DMS79 treated with DMSO at 0.1 percent for 48 hours (cell line): ENCODE measurements around the gene CSH2.

ENCODE experiments used
- DNase-seq: peaks from one replicate; lab custom pipeline; 2025; lab: John Stamatoyannopoulos, UW

CSH2 gene

GRCh38 chr17:63834431-63835166 lies 38.9 kb downstream of the CSH2 start:
- no peak for DNase-seq

GRCh38 chr17:63833741-63834373 lies 39.6 kb downstream of the CSH2 start:
- no peak for DNase-seq

- no peak for DNase-seq
Observed at GRCh38 chr17:63833026-63833740, 40.3 kb downstream of the CSH2 start.

DNA sequence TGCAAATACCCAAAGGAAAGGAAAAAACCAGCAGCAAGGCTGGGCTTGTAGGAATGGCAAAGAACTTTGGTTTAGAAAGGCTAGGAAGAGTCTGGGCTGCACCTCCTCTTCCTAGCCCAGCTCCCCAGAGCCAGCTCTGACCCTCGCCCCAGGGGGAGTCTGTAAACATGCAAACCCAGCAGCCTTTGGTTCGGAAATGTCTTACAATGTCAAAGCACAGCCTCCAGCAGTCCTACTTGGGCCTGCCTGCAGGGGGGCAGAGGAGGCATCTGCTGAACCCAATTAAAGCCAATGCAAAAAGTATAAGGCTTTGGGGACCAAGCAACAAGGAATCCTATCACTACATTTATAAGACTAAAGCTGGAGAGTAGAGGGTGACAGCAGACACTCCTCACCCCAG lies 41.0 kb downstream of the CSH2 start:
- no peak for DNase-seq

DNA sequence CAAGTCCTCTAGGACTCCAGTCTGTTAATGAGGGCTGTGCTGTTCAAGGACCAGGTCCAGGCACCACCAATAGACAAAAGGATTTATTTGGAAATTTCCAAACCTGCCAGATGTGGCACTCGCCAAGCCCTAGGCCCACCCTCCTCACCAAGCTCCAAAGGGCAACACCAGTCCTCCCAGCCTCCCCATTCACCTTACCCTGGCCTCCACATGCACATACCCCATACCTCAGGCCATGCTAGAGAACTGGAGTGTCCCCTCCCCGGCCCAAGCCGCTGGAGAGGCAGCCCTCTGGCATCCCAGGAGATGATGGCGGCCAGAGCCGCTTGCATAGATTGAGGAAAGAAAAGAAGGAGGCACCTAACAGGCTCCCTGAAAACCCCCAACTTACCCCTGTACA lies 41.5 kb downstream of the CSH2 start:
- DNase-seq: no peak

- DNase-seq: no peak
Observed at GRCh38 chr17:63831505-63831904, 42.0 kb downstream of the CSH2 start.

DNA sequence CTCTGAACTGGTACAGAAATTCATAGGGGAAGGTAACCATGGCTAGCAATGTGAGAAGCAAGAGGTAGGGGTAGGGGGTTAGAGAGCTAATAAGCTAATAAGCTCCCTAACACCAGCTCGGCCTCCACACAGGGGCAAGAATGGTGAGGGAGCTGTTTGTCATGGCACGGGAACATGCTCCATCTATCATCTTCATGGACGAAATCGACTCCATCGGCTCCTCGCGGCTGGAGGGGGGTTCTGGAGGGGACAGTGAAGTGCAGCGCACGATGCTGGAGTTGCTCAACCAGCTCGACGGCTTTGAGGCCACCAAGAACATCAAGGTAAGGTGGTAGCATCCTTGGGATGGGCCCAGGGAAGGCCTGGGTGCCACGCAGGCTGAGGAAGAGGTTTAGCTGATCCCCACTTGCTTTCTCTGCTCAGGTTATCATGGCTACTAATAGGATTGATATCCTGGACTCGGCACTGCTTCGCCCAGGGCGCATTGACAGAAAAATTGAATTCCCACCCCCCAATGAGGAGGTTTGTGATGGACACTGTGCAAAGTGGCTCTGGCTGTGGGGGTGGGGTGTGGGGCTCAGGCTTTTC lies 42.5 kb downstream of the CSH2 start:
- no peak for DNase-seq

DNA sequence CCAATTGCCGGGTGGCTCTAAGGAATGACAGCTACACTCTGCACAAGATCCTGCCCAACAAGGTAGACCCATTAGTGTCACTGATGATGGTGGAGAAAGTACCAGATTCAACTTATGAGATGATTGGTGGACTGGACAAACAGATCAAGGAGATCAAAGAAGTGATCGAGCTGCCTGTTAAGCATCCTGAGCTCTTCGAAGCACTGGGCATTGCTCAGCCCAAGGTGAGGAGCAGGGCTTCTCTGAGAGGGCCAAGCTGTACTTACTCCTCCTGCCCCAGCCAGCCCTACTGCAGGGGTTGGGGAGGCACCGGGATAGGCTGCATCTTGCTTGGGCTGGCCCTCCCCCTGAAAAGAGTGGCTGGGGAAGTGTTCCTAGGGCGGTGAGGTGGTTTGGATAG lies 43.2 kb downstream of the CSH2 start:
- DNase-seq: no peak

- DNase-seq: no peak
Observed at GRCh38 chr17:63828936-63829335, 44.5 kb downstream of the CSH2 start.

DNA sequence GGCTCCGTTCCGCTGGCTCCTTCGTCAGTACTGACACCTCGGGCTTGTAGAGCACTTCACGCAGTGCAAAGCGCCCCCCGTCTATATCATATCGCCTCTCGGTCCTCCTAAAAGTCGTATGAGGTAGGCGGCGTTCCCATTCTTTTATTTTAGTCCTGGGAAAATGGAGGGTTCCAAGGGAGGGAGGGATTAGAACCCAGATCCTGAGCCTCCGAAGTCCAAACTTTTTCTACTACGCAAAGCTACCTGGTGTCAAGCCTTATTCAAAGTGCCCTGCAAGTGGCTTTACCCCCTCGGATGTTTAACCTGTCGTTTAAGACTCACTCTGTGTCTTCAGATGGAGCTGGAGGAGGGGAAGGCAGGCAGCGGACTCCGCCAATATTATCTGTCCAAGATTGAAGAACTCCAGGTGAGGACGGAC lies 45.7 kb downstream of the CSH2 start:
- no peak for DNase-seq

- DNase-seq: peak; percentile 89
Observed at GRCh38 chr17:63827002-63827800, 46.3 kb downstream of the CSH2 start, which contains the start of the genes FTSJ3 and PSMC5. Gene FTSJ3 (minus strand): TSS chr17:63827663. CDS start chr17:63826902, 761 bp downstream. Gene PSMC5 (plus strand): TSS chr17:63827431. CDS start chr17:63827491, 60 bp downstream.

- DNase-seq: no peak
Observed at GRCh38 chr17:63826468-63827001, 46.9 kb downstream of the CSH2 start.

- DNase-seq: no peak
Observed at GRCh38 chr17:63824362-63824761, 49.1 kb downstream of the CSH2 start.

GRCh38 chr17:63823659-63824331 lies 49.7 kb downstream of the CSH2 start:
- DNase-seq: no peak

GRCh38 chr17:63822537-63822936 lies 50.9 kb downstream of the CSH2 start:
- DNase-seq: no peak
